Gastrocnemius medialis (tissue), 4 donors: ENCODE measurements around the gene TUBG2.

Experiments
- CTCF ChIP-seq, 5 experiments: fragments of 450-650 bp in 3 of 5; fragments of 200-600 bp in 2 of 5; sonication (generic) in 2 of 5; IDR thresholded peaks in 4 of 5; conservative IDR thresholded peaks in 1 of 5; 1 replicate in 4 of 5; 2 replicates in 1 of 5; pipeline ENCODE4 v1.5.1; 2016 to 2019; ENCODE audit warnings: antibody characterized with exemption in 5 of 5, mild to moderate bottlenecking in 3 of 5, moderate library complexity in 3 of 5
- POLR2A ChIP-seq, 2 donors: fragments of 450-650 bp; IDR thresholded peaks; one replicate each; pipeline ENCODE4 v1.6.1; 2017; ENCODE audit warnings: antibody characterized with exemption in 2 of 2, mild to moderate bottlenecking in 2 of 2, moderate library complexity in 2 of 2

- TF ChIP-seq CTCF (IDR thresholded peaks at IDR 0.05 in 4 of 5, conservative IDR thresholded peaks at IDR 0.05 in 1 of 5) = no peak
- no peak for TF ChIP-seq POLR2A (IDR thresholded peaks at IDR 0.05)
These were observed 26.0 kb downstream of the TUBG2 start for GRCh38 chr17:42684929-42685556.
